HG03135 (cell line): ENCODE results near the gene KLK4.
"Not testable (repeated sequence)": the region's sequence is repeated elsewhere in the genome, so short reads cannot be mapped to it uniquely, and the experiment has no call there.

Experiments used
- ATAC-seq: cut with Tn5 transposase; IDR thresholded peaks from one replicate; pipeline ENCODE4 v1.9.1; 2021; ENCODE audit warnings: mild to moderate bottlenecking, moderate library complexity; ENCODE audit not compliant: unreplicated experiment

KLK4 gene

GRCh38 chr19:50916069-50916468, 4.9 kb upstream of the KLK4 start:
- ATAC-seq, result no peak

GRCh38 chr19:50912727-50913716, 1.8 kb upstream of the KLK4 start:
- no peak for ATAC-seq

GRCh38 chr19:50912102-50912599, 956 bp upstream of the KLK4 start:
- ATAC-seq, result no peak

GRCh38 chr19:50910722-50911121, 473 bp downstream of the KLK4 start:
- no peak for ATAC-seq

- ATAC-seq, result peak; percentile 62
These were observed 1.7 kb downstream of the KLK4 start for GRCh38 chr19:50909240-50910070.

GRCh38 chr19:50908336-50908735, 2.9 kb downstream of the KLK4 start:
- no peak for ATAC-seq

- no peak for ATAC-seq
These were observed 5.0 kb downstream of the KLK4 start for GRCh38 chr19:50906217-50906616.

GRCh38 chr19:50902640-50903039, 8.6 kb downstream of the KLK4 start:
- ATAC-seq, result no peak

GRCh38 chr19:50899569-50899968, 11.6 kb downstream of the KLK4 start:
- ATAC-seq, result no peak

GRCh38 chr19:50898018-50898417, 13.2 kb downstream of the KLK4 start:
- ATAC-seq, result no peak

GRCh38 chr19:50897612-50898011, 13.6 kb downstream of the KLK4 start:
- ATAC-seq, result no peak

GRCh38 chr19:50897191-50897607, 14.0 kb downstream of the KLK4 start:
- ATAC-seq, result peak; percentile 34

GRCh38 chr19:50896591-50897190, 14.5 kb downstream of the KLK4 start:
- peak; percentile 87 for ATAC-seq

GRCh38 chr19:50896089-50896590, 15.1 kb downstream of the KLK4 start:
- not testable (repeated sequence) for ATAC-seq

GRCh38 chr19:50894478-50895356, 16.5 kb downstream of the KLK4 start:
- ATAC-seq, result no peak

GRCh38 chr19:50893047-50893736, 18.0 kb downstream of the KLK4 start:
- ATAC-seq, result no peak

- ATAC-seq, result no peak
These were observed 20.0 kb downstream of the KLK4 start for GRCh38 chr19:50891253-50891625.

- no peak for ATAC-seq
These were observed 20.6 kb downstream of the KLK4 start for GRCh38 chr19:50890422-50891252.
